GM19023 (cell line): ENCODE measurements around the gene SLC10A1.

Experiments
- ATAC-seq: cut with Tn5 transposase; IDR thresholded peaks from one replicate; pipeline ENCODE4 v1.9.1; 2021; ENCODE audit warnings: mild to moderate bottlenecking, moderate library complexity; ENCODE audit not compliant: unreplicated experiment

Gene SLC10A1

DNA sequence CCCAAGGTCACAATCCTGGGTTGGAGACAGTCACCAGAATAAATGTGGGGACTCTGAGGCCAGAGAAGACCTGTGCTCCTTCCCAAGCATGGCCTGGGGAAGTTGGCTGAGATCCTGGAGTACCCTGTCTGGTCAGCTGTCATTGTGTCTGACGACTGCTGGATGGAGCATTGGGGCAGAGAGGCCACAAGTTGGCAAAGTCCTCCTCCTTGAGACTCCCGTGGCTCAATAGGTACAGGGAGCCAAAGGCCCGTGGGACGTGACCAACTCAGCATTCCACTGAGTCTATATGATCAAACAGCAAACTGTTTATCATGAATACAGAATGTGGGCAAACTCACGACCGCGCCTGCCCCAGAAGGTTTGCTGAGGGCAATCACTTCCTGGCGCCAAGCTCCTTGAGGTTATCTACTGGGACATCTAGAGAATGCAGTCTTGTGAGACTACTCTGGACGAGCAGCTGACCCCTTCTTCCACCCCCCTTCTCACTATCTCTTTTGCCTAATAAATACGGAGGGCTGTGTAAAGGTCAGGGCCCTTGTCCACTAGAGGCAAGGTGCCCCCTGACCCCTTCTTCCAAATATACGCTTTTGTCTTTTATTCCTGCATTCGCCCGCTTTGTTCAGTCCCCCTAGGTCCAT is 14.3 kb upstream of the SLC10A1 start:
- ATAC-seq: no peak

DNA sequence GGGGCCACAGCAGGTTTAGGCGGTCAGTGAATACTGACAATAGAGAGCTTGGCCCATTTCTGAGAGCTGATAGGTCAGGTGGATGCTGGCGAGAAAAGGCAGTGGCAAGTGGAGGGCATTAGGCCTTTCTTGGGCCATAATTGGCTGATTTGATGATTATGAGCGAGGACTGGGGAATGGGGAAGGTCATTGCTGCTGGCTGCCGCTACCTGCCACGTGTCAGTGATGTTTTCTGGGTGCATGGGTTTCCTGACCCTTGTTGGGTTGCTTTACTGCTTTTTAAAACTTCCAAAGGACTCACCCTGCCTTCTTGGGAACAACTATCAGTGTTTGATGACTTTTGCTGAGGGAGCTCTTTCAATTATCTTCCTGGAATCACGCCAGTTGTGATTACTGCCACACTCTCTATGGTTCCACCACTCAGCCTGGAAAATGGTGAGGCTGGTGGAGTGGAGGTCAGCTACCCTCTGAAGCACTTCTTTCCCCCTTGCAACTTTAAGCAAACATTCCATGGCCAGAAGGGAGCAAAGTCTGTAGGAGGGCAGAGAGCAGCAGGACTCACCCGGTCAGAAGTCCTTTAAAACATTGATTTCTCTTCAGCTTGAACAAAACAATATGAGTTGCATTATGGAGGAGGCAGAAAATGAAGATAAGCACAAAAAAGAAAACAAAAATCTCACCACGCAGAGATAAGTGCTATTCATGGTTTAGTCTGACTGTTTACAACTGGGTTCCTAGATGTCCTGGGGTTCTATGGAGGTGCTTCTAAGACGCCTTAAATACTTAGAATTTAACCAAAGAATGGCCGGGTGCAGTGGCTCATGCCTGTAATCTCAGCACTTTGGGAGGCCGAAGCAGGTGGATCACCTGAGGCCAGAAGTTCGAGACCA is 12.1 kb upstream of the SLC10A1 start:
- ATAC-seq: no peak

DNA sequence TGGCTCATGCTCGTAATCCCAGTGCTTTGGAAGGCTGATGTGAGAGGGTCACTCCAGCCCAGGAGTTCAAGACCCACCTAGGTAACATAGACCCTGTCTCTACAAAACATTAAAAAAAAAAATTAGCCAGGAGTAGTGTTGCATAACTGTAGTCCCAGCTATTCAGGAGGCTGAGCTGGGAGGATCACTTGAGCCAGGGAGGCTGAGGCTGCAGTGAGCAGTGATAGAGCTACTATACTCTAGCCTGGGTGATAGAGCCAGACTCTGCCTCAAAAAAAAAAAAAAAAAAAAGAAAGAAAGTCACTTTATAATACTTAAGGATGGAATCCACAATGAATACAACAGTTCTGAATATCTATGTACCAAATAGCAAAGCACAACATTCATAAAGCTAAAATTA is 10.2 kb upstream of the SLC10A1 start:
- ATAC-seq: no peak

DNA sequence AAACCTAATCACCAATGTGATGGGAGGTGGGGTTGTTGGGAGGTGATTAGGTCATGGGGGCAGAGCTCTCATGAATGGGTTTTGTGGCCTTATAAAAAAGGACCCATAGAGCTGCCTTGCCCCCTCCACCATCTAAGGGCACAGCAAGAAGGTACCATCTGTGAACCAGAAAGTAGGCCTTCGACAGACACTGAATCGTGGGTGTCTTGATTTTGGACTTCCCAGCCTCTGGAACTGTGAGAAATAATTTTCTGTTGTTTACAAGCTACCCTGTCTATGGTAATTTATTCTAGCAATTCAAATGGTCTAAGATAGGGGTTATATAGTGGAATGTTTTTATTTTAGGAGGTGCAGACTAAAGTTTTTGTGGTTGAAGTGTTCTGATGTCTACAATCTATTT is 7.9 kb upstream of the SLC10A1 start:
- no peak for ATAC-seq

DNA sequence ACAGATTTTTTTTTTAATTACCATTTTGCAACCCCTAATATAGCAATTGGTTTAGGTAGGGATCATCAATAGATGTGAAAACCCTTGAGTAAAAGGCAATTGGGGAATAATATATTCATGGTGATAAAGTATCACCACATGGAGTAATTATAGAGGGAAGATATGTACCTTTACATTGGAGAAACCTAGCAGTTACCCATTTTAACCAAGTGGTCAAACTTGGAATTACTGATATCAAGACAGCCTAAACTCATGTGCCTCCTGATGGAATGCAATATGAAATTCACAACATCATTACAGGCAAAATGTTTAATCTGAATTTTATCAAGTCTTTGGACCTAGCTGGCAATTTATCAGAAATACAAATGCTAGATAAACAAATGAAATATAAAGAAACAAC is 6.7 kb upstream of the SLC10A1 start:
- no peak for ATAC-seq

DNA sequence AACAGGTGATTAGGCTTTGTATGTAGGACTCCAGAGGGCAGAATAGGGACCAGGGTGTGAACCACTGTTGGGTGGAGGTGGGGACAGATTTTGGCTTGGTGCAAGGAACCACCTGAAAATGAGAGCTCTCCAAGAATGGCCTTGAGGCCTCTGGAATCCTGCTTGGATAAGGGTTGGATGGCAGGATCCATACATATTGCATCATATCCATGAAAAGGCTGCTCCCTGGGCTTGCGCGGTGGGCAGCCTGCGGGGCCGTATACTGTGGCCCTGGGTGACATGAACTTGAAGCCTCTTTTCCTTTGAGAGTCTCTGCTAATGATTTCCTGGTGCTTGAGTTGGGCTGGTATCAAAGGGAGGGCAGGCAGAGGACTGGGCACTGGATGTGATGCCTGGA is 1.3 kb upstream of the SLC10A1 start:
- no peak for ATAC-seq

DNA sequence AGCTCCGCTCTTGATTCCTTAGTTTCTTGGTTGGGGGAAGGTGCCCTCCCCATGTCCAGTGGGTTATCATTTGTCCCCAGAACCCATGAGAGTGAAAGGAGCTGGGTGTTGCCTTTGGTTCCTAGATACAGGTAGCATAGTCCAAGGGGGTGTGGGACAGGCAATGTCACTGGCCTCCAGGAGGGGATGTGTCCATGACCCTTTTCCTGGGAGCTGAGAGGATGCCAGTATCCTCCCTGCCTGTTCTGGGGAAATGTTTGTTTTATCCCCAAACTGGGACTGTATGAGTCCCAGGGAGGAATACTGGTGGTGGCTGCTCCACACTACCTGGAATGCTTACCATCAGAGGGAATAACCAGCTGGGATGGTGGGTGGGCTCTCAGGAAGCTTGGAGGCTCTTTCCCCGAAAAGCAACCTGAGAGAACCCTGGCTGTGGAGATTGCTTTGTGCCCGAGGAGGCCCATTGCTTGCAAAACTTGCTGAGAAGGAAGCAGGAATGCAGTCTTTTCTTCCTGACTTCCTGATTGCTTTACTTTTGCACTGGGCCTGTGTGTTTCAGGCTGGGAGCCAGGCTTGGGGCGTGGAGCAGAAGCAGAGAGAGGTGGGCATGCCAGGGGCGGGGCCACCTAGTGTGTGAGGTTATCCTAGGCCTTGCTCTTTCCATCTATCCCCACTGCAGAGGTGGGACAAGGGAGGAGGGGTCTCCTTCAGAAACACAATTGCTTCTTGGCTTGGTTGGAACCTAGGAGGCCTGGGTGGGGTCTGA is 715 bp upstream of the SLC10A1 start:
- no peak for ATAC-seq

DNA sequence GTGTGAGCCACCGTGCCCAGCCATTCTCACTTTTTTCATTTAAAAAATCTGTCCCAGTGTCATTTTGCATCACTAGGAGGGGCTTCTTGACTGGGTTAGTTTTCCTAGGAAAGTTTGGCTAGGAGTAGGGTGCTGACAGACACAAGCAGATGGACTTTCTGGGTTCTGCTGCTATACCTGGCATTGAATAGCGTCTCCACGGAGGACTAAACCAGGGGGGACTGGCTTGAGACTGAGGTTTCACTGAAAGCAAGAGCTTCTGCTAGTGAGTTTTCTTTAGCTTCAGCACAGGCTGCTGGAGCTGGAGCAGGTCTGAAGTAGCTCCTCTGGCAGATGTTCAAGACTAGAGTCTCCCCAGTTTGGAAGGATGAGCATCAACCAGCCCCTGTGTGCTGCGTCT is 1.4 kb downstream of the SLC10A1 start:
- ATAC-seq: no peak

DNA sequence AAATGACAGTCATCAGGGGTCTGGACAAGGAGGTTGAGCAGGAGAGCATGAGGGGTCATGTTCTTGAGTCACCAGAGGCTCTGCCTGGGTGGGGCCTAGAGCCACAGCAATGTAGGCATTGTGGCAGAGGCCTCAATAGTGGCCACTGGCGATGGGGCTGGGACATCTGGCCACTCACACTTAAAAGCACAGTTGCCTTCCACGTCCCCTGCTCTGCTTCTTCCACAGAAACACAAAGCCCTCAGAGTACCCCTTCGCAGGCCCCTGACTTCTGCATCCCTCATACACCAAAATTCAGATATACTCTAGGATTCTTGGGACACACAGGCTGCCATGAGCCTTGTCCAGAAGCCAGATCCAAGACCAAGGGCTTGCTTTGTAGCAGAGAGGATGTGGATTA is 2.2 kb downstream of the SLC10A1 start:
- no peak for ATAC-seq

DNA sequence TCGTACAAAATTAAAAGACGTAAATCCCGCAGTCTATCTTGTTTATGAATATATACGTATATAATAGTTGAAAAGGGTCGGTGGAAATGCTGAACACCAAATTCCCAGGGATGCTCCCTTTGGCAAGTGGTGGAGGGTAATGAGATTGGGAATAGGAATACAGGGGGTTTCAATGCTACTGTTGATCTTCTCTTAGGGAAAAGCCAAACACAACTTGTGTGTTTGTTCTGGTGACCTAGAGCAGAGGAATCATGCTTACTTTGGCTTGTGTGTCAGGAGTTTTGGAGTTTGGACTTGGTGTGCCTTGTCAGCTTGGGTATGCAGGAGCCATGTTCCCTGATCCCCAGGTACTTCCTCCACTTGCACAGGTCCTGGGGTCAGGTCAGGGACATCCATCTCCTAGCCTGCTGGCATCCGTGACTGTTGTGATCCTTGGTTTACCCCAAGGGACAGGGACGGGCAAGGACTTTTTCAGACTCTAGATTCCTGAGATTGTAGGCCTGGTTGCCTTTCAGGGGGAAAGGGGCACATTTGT is 4.1 kb downstream of the SLC10A1 start:
- ATAC-seq: no peak

DNA sequence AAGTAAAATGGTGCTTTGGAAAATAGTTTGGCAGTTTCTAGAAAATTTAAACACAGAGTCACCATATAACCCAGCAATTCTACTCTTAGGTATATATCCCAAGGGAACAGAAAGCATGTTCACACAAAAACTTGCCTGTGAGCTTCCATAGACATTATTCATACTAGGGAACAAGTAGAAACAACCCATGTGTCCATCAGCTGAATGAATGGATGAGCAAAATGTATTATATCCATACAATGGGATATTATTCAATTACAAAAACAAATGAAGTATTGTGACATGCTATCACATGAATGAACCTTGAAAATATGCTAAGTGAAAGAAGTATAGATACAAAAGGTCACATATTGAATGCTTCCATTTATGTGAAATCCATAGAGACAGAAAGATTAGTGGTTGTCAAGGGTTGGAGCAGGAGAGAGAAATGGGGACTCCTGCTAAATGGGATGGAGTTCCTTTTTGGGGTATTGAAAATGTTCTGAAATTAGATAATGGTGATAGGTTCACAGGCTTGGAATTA is 7.9 kb downstream of the SLC10A1 start:
- ATAC-seq: no peak

DNA sequence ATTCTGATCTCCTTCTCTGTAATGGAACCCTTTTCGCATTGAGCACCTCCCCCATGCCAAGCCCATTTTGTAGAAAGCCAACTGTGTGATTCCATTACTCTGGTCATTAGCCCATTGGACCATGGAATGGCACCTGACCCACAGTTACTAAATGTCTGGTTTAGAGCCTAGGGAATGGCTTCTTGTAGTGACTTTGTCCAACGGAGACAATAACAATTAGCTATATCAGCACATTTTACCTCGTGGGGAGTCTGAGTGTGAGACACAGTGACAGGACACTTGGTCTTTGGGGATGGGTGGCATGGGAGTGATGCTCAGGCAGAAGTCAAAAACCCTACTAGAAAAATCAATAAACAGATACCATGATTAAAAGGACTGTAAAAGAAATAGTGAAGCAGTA is 10.4 kb downstream of the SLC10A1 start:
- no peak for ATAC-seq

DNA sequence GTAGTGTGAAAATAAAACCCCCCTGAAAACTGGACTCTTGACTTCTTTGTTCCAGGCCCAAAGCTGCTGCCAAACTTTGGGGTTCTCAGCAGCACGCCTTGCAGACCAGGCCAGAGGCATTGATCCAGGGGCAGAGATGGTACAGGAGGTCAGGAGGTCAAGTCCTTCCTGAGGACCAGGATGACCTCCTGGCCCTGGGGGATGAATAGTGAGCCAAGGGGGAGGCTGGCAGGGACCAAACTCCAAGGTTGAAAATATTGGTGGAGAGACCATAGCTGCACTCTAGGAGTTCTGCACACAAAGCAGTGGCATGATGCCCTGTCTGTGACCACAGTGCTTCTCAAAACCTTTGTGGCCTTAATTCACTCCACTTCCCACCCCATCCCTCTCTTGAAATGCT is 12.1 kb downstream of the SLC10A1 start:
- no peak for ATAC-seq

DNA sequence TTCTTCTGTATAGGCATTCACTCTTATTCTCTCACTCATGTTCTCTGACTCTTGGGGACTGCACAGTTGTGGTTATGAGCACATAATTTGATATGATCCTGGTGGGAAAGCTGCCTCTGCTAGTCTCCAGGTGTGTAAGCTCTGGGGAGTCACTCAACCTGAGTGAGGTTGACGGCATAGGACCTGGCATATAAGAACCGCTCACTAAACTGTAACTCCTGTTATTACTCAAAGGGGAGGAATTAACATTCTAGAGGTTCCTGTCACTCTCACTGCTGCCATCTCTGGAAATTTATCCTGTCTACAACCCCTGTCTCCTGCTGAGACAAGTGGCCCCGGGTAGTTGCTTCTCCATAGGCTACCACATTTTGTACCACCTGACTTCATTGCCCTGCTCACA is 16.1 kb downstream of the SLC10A1 start:
- no peak for ATAC-seq

DNA sequence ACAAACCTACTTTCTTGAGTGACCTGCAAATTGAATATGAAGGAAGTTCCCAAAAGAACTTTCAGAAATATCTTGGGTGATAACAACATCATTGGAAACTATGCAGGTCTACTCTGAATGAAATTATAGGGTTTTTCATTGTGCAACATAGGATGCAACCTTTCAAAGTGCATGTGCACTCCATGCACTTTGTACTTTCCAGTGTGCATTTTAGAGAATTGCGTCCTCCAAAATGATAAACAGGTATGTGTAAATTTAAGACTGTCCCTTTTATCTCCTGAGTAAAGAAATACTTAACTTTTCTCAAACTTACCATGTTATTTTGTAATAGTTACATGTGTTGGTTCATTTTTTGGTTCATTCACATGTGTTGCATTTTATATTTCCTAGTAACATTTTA is 16.9 kb downstream of the SLC10A1 start:
- no peak for ATAC-seq

DNA sequence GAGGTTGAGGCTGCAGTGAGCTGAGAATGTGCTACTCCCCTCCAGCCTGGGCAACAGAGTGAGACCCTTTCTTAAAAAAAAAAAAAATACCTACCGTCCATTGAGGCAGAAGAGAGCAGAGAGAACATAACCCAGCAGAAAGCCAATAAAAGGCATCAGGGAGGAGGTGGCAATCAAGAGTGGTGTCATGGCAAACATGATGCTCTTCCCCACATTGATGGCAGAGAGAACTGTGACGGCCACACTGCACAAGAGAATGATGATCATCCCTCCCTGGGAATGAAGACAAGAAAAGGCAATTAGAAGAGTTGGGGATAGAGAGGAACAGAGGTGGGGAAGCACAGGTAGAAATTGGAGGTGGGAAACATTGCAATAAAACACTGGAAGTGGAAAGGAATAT is 18.0 kb downstream of the SLC10A1 start:
- no peak for ATAC-seq

DNA sequence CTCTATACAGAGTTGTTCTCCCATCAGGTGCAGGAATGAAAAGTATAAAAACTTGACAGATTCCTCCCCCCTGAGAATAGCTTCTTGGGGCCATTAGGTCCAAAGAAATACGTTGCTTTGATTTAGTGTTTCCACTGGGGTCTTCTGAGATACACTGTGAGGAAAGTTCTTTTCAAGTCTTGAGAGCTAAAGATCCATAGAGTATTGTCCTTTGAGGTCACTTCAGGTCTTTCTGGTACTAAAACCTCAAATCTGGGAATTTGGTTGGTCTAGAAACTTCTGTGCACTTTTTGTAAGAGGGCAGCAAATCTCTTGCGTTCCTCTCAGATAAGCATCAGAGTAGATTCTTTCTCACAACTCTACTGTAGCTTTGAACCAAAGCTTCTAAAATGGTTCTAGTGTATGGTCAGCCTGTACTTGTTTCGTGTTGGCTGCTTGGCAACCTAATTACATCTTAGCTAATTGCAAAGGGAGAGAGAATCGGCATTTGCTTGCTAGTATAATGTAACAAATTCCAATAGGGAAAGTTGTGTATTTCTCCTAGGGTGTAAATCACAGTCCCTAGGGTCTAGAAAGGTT is 20.1 kb downstream of the SLC10A1 start:
- ATAC-seq: no peak

DNA sequence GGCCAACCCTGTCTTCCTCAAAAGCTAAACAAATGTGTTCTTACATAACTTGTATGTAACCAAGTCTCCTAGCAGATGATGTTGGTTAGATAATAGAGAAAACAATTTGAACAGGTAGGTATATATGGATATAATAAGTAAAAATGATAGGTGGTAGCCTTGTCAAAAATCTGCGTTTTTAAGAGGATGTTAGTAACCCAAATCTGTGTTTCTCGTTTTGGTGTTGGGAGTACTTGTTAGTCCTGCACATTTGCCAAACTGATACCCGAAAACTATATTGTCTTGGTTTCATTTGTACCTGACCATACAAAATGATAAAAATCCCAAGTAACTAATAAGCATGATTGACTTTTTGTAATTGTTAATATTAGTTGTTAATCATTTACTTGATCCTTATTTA is 22.0 kb downstream of the SLC10A1 start:
- ATAC-seq: no peak

DNA sequence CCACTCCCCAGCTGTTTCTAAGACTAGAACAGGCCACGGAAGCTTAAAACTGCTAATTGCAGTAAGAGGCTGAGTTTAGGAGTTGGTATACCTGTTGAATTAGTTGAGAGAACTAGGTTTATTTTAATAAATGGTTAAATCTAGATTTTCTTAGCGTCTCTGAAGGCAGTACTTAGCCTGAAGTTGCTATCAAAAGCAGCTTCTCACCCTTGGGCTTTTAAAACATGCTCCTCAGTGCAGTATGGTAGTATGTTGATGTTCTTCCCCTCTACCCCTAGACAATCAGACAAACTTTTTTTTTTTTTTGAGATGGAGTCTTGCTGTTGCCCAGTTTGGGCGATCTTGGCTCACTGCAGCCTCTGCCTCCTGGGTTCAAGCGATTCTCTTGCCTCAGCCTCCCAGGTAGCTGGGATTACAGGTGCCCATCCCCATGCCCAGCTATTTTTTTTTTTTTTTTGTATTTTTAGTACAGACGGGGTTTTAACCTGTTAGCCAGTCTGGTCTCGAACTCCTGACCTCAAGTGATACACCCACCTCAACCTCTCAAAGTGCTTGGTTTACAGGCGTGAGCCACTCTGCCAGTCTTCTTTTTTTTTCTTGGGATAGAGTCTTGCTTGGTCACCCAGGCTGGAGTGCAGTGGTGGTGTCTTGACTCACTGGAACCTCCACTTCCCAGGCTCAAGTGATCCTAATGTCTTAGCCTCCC is 23.3 kb downstream of the SLC10A1 start:
- ATAC-seq: no peak
